H9 (cell line): ENCODE data around the gene HOXA7. TPM values are rescaled to one million over a fixed set of nuclear protein-coding genes. Genes with fewer than 3 reads are reported as not detected.

Experiments
- DNase-seq: peaks from one replicate; pipeline ENCODE4 v3.0.0-alpha.2; 2017
- H2AFZ ChIP-seq: one replicate; pipeline ENCODE4 v1.6.1; 2013; ENCODE audit warnings: mild to moderate bottlenecking, low read length, control low read depth, moderate library complexity
- H2AK5ac ChIP-seq: 2 replicates; pipeline ENCODE4 v1.6.1; 2013; ENCODE audit warnings: low read length, control low read depth, mixed read lengths; ENCODE audit not compliant: insufficient read length
- H2BK120ac ChIP-seq: one replicate; pipeline ENCODE4 v1.6.1; 2013; ENCODE audit warnings: low read depth, mild to moderate bottlenecking, low read length, control low read depth, inconsistent platforms; ENCODE audit not compliant: poor library complexity, severe bottlenecking
- H2BK12ac ChIP-seq: 2 replicates; pipeline ENCODE4 v1.6.1; 2013; ENCODE audit warnings: low read length, control low read depth, mixed read lengths, low read depth; ENCODE audit not compliant: insufficient read length
- H2BK15ac ChIP-seq: 2 replicates; pipeline ENCODE4 v1.6.1; 2013; ENCODE audit warnings: low read depth, low read length, control low read depth
- H2BK20ac ChIP-seq: one replicate; pipeline ENCODE4 v1.6.1; 2013; ENCODE audit warnings: low read depth, mild to moderate bottlenecking, low read length, control low read depth, inconsistent platforms; ENCODE audit not compliant: poor library complexity, severe bottlenecking
- H2BK5ac ChIP-seq: 2 replicates; pipeline ENCODE4 v1.6.1; 2013; ENCODE audit warnings: low read length, control low read depth, mixed read lengths; ENCODE audit not compliant: insufficient read length
- H3K14ac ChIP-seq: 2 replicates; pipeline ENCODE4 v1.6.1; 2013; ENCODE audit warnings: low read length, control low read depth; ENCODE audit not compliant: insufficient read depth
- H3K18ac ChIP-seq: 2 replicates; pipeline ENCODE4 v1.6.1; 2013; ENCODE audit warnings: low read depth, mild to moderate bottlenecking, mixed read lengths, low read length, control low read depth; ENCODE audit not compliant: insufficient read length
- H3K23ac ChIP-seq: 2 replicates; pipeline ENCODE4 v1.6.1; 2013; ENCODE audit warnings: low read length, control low read depth, mixed read lengths, low read depth; ENCODE audit not compliant: insufficient read length
- H3K23me2 ChIP-seq: 2 replicates; pipeline ENCODE4 v1.6.1; 2013; ENCODE audit warnings: low read depth, mild to moderate bottlenecking, mixed read lengths, low read length, control low read depth; ENCODE audit not compliant: insufficient read length, poor library complexity, severe bottlenecking
- H3K27ac ChIP-seq: 2 replicates; pipeline ENCODE4 v1.5.1; 2013; ENCODE audit warnings: low read length, control low read depth, mixed read lengths, low read depth; ENCODE audit not compliant: insufficient read length
- H3K27me3 ChIP-seq: 2 replicates; pipeline ENCODE4 v1.6.1; 2013; ENCODE audit warnings: low read length, control low read depth, inconsistent platforms; ENCODE audit not compliant: insufficient read depth
- H3K4ac ChIP-seq: 2 replicates; pipeline ENCODE4 v1.6.1; 2013; ENCODE audit warnings: low read depth, mild to moderate bottlenecking, control low read depth, inconsistent platforms, low read length, moderate library complexity
- H3K4me1 ChIP-seq: 2 replicates; pipeline ENCODE4 v1.6.1; 2013; ENCODE audit warnings: low read length, control low read depth, inconsistent platforms; ENCODE audit not compliant: insufficient read depth
- H3K4me2 ChIP-seq: 2 replicates; pipeline ENCODE4 v1.6.1; 2013; ENCODE audit warnings: low read length, control low read depth, mixed read lengths; ENCODE audit not compliant: insufficient read length, insufficient read depth
- H3K56ac ChIP-seq: 2 replicates; pipeline ENCODE4 v1.6.1; 2013; ENCODE audit warnings: low read depth, mild to moderate bottlenecking, mixed read lengths, low read length, control low read depth; ENCODE audit not compliant: insufficient read length
- H3K79me1 ChIP-seq: 2 replicates; pipeline ENCODE4 v1.6.1; 2013; ENCODE audit warnings: low read depth, mild to moderate bottlenecking, moderate library complexity, low read length, control low read depth, inconsistent platforms; ENCODE audit not compliant: insufficient read depth, poor library complexity, severe bottlenecking
- H3K79me2 ChIP-seq: 2 replicates; pipeline ENCODE4 v1.6.1; 2013; ENCODE audit warnings: low read length, control low read depth, inconsistent platforms; ENCODE audit not compliant: insufficient read depth
- H3K9ac ChIP-seq: 2 replicates; pipeline ENCODE4 v1.6.1; 2013; ENCODE audit warnings: low read length, control low read depth, mixed read lengths; ENCODE audit not compliant: insufficient read length; ENCODE audit errors: extremely low read depth
- H3K9me3 ChIP-seq: one replicate; pipeline ENCODE4 v1.6.1; 2013; ENCODE audit warnings: low read depth, low read length, inconsistent platforms; ENCODE audit not compliant: control insufficient read depth
- H3T11ph ChIP-seq: one replicate; pipeline ENCODE4 v1.6.1; 2013; ENCODE audit warnings: mild to moderate bottlenecking, low read length, control low read depth, inconsistent platforms
- H4K20me1 ChIP-seq: one replicate; pipeline ENCODE4 v1.6.1; 2013; ENCODE audit not compliant: control insufficient read depth, insufficient read length, insufficient read depth
- H4K5ac ChIP-seq: 2 replicates; pipeline ENCODE4 v1.6.1; 2013; ENCODE audit warnings: low read depth, mild to moderate bottlenecking, mixed read lengths, low read length, control low read depth; ENCODE audit not compliant: insufficient read length
- H4K8ac ChIP-seq: replicated peaks from 2 replicates; pipeline ENCODE4 v1.6.1; 2013; ENCODE audit warnings: low read length, control low read depth, mixed read lengths, low read depth; ENCODE audit not compliant: insufficient read length
- H4K91ac ChIP-seq: 2 replicates; pipeline ENCODE4 v1.6.1; 2013; ENCODE audit warnings: low read depth, mild to moderate bottlenecking, moderate library complexity, mixed read lengths, low read length, control low read depth; ENCODE audit not compliant: insufficient read length
- H3K27ac Mint-ChIP-seq, 3 experiments: 2 replicates in 2 of 3; 3 replicates in 1 of 3; pipeline ENCODE4 v1.8.0; 2020 to 2021; ENCODE audit warnings: mixed read lengths in 3 of 3, mild to moderate bottlenecking in 1 of 3, moderate library complexity in 1 of 3
- H3K27me3 Mint-ChIP-seq: 2 replicates; pipeline ENCODE4 v1.8.0; 2021; ENCODE audit warnings: low read depth, mild to moderate bottlenecking, moderate library complexity, mixed read lengths
- H3K36me3 Mint-ChIP-seq, 3 experiments: 2 replicates in 2 of 3; 3 replicates in 1 of 3; pipeline ENCODE4 v1.8.0; 2020 to 2021; ENCODE audit warnings: low read depth in 3 of 3, mixed read lengths in 3 of 3; ENCODE audit not compliant: insufficient read depth in 1 of 3
- H3K4me1 Mint-ChIP-seq, 2 experiments: 2 replicates each; pipeline ENCODE4 v1.8.0; 2020; ENCODE audit warnings: mixed read lengths in 2 of 2
- H3K4me3 Mint-ChIP-seq, 2 experiments: 2 replicates in 1 of 2; 3 replicates in 1 of 2; pipeline ENCODE4 v1.8.0; 2020 to 2021; ENCODE audit warnings: mild to moderate bottlenecking in 2 of 2, mixed read lengths in 2 of 2, moderate library complexity in 1 of 2
- H3K9me3 Mint-ChIP-seq, 2 experiments: 2 replicates in 1 of 2; 3 replicates in 1 of 2; pipeline ENCODE4 v1.8.0; 2020; ENCODE audit warnings: mild to moderate bottlenecking in 2 of 2, mixed read lengths in 2 of 2, moderate library complexity in 1 of 2
- WGBS: extraction: QIAGEN DNeasy Blood & Tissue Kit; methylation state at CpG from one replicate; pipeline ENCODE4 v1.1.7; 2013; ENCODE audit warnings: missing lambda C conversion rate, low lambda C conversion rate, mixed read lengths; ENCODE audit not compliant: insufficient read length; ENCODE audit errors: extremely low coverage; 5-methylcytosine and 5-hydroxymethylcytosine counted together
- total RNA-seq: library from RNA; stranded (reverse); gene quantifications from 2 replicates; pipeline ENCODE4 v1.2.1, GENCODE V29; 2021
- TF ChIP-seq, protein P1 (sequence below): fragments of 200-600 bp; sonication (generic); conservative IDR thresholded peaks from 3 replicates; pipeline ENCODE4 v1.8.0; 2021; ENCODE audit warnings: antibody characterized with exemption, mild to moderate bottlenecking

HOXA7 gene
- total RNA-seq, 1 experiment from 2014 or later: not detected

DNA sequence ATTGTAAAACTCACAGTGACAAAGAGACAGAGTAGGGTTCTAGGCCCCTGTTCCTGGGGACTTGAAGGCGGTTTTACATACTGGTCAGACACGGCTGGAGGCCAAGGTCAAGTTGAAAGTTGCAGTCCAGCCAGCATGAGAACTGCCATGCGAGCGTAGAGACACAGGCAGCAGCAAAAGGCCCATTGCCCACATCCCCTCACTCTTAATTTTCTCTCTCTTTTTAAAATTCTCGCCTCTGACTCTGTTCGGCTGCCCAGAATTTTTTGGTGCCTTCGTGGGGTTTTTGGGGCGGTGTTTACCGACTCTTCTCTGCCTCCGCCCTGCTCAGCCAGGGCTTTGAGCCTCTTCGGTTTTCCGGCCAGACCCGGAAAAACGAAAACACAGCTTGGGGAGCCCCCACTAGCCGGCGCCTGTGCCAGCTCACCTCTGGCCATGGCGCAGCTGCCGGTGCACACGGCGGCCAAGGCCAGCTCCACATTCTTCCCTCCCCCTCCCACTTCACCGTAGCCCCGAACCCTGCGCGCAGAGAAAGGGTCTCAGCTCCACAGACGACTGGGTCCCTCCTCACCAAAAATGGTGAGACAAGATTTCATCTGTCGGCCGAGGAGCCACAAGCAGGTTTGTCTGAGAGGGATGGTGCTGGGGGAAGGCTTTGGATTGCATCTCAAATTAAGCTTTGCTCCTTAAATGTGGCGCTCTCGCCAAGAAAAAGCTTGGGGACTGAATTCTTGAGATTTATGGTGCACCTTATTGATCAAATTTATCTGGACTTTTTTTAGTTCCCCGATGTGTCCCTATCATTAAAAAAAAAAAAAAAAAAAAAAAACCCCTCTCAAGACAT, 45.8 kb upstream of the HOXA7 start:
- Histone ChIP-seq H2AFZ (no peak overlapping the region), H3T11ph (no peak overlapping the region), H4K8ac (no peak overlapping the region), H3K56ac (no peak overlapping the region), H3K23ac (no peak overlapping the region), H3K27ac (no peak overlapping the region), H2BK120ac (no peak overlapping the region), H3K79me1 (no peaks in the 10 kb centered on the region), H3K9ac (no peak overlapping the region), H4K5ac (no peak overlapping the region), H2BK12ac (no peak overlapping the region), H3K9me3 (no peaks in the 10 kb centered on the region), H3K4me1 (no peaks in the 10 kb centered on the region), H2BK20ac (no peak overlapping the region), H2BK5ac (no peak overlapping the region), H2AK5ac (no peak overlapping the region), H4K20me1 (no peaks in the 10 kb centered on the region), H3K14ac (no peak overlapping the region), H4K91ac (no peak overlapping the region), H3K79me2 (no peaks in the 10 kb centered on the region), H3K4ac (no peak overlapping the region), H3K4me2 (no peak overlapping the region), H3K23me2 (no peaks in the 10 kb centered on the region), H2BK15ac (no peak overlapping the region), H3K27me3 (peaks cover 93% of the 10 kb centered on the region), H3K18ac (no peak overlapping the region)
- no CpG with 5 or more reads among the region's 30 CpGs for WGBS
- H3K27me3 Mint-ChIP-seq: peaks cover 95% of the 10 kb centered on the region
- peaks cover 8 to 23% of the 10 kb centered on the region in 2 experiments; a peak in 3 of 4 replicates for H3K4me1 Mint-ChIP-seq
- peak overlapping the region in 1 of 2 experiments; percentile 59; a peak in 1 of 5 replicates for H3K4me3 Mint-ChIP-seq
- TF ChIP-seq, protein P1, sequence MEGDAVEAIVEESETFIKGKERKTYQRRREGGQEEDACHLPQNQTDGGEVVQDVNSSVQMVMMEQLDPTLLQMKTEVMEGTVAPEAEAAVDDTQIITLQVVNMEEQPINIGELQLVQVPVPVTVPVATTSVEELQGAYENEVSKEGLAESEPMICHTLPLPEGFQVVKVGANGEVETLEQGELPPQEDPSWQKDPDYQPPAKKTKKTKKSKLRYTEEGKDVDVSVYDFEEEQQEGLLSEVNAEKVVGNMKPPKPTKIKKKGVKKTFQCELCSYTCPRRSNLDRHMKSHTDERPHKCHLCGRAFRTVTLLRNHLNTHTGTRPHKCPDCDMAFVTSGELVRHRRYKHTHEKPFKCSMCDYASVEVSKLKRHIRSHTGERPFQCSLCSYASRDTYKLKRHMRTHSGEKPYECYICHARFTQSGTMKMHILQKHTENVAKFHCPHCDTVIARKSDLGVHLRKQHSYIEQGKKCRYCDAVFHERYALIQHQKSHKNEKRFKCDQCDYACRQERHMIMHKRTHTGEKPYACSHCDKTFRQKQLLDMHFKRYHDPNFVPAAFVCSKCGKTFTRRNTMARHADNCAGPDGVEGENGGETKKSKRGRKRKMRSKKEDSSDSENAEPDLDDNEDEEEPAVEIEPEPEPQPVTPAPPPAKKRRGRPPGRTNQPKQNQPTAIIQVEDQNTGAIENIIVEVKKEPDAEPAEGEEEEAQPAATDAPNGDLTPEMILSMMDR: no peak
- peaks cover 0 to 2% (median 0%) of the 10 kb centered on the region in 3 experiments; a peak in 2 of 7 replicates for H3K36me3 Mint-ChIP-seq
- H3K9me3 Mint-ChIP-seq: peaks cover 7 to 11% of the 10 kb centered on the region in 2 experiments; a peak in 4 of 5 replicates
- H3K27ac Mint-ChIP-seq: no peak overlapping the region
- DNase-seq: no peak
